ENCODE measurements around the gene DIDO1. TPM values are rescaled to one million over a fixed set of nuclear protein-coding genes. Genes with fewer than 3 reads are reported as not detected.

DIDO1 gene
- total RNA-seq, 2 donors from 2014 or later, result 53.5 to 68.3 TPM

DNA sequence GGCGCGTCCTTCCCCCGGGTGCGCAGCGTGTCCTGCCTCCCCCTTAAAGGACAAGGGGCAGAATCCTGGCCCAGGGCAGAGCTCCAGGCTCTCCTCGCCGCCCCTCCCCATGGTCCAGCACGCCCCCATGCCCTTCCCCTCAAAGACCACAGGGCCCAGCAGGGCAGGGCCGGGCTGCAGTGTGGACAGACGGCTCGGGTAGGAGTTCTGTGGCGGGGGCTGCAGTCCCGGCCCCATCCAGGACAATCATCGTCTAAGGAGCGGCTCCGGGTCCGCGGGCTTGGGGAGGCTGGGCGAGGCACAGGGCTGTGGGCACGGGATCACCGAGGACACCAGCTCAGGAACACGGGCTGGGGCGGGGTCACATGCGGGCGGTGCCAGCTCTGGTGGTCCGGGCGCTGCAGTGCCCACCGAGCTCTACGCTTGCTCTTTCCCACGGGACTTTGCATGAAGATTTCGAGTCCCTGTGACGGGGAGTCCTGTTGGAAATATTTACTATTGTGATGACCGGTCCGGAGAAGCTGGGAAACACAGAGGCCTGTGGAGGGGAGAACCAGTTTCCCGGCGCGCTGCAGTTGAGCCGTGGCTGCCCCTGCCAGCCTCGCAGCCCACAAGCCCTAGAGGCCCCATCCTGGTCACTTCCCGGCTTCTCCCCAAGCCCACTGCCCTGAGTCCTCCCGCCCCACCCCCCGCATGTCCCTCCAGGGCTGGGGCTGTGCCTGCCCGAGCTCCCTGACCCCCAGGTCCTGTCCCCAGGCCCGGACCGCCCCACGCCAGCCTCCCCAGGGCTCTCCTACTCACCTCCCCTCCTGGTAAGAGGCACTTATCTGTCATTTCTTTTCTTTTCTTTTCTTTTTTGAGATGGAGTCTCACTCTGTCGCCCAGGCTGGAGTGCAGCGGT is 46.8 kb upstream of the DIDO1 start:
- Histone ChIP-seq H3K4me1 (ENCODE audit: control insufficient read depth, insufficient read depth, low read length) (no peaks in the 10 kb centered on the region), H3K27ac (ENCODE audit: low read depth, low read length) (no peak overlapping the region), H3K36me3 (ENCODE audit: control insufficient read depth, insufficient read depth, low read length) (no peaks in the 10 kb centered on the region), H3K4me3 (ENCODE audit: low read length) (peak overlapping the region; percentile 45), H3K9me3 (ENCODE audit: control insufficient read depth, low read length) (no peaks in the 10 kb centered on the region), H3K9ac (ENCODE audit: extremely low read depth, low read length, poor library complexity, severe bottlenecking) (no peak overlapping the region), H3K27me3 (ENCODE audit: control insufficient read depth, insufficient read depth, low read length, poor library complexity, severe bottlenecking) (peaks cover 59% of the 10 kb centered on the region)
- Mint-ChIP-seq H3K9me3 (no peaks in the 10 kb centered on the region), H3K27ac (no peak overlapping the region), H3K4me3 (peak overlapping the region; percentile 51), H3K4me1 (no peaks in the 10 kb centered on the region), H3K27me3 (ENCODE audit: insufficient read depth) (peaks cover 45% of the 10 kb centered on the region), H3K36me3 (ENCODE audit: low read depth) (no peaks in the 10 kb centered on the region)
- WGBS, 2 experiments (ENCODE audit: insufficient coverage in 1 of 2, insufficient read length in 1 of 2), result 15 to 20% methylated on average over 24 to 48 of the region's 48 CpGs
- TF ChIP-seq, protein P1, sequence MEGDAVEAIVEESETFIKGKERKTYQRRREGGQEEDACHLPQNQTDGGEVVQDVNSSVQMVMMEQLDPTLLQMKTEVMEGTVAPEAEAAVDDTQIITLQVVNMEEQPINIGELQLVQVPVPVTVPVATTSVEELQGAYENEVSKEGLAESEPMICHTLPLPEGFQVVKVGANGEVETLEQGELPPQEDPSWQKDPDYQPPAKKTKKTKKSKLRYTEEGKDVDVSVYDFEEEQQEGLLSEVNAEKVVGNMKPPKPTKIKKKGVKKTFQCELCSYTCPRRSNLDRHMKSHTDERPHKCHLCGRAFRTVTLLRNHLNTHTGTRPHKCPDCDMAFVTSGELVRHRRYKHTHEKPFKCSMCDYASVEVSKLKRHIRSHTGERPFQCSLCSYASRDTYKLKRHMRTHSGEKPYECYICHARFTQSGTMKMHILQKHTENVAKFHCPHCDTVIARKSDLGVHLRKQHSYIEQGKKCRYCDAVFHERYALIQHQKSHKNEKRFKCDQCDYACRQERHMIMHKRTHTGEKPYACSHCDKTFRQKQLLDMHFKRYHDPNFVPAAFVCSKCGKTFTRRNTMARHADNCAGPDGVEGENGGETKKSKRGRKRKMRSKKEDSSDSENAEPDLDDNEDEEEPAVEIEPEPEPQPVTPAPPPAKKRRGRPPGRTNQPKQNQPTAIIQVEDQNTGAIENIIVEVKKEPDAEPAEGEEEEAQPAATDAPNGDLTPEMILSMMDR (conservative IDR thresholded peaks at IDR 0.05), result no peak
- no peak for DNase-seq

DNA sequence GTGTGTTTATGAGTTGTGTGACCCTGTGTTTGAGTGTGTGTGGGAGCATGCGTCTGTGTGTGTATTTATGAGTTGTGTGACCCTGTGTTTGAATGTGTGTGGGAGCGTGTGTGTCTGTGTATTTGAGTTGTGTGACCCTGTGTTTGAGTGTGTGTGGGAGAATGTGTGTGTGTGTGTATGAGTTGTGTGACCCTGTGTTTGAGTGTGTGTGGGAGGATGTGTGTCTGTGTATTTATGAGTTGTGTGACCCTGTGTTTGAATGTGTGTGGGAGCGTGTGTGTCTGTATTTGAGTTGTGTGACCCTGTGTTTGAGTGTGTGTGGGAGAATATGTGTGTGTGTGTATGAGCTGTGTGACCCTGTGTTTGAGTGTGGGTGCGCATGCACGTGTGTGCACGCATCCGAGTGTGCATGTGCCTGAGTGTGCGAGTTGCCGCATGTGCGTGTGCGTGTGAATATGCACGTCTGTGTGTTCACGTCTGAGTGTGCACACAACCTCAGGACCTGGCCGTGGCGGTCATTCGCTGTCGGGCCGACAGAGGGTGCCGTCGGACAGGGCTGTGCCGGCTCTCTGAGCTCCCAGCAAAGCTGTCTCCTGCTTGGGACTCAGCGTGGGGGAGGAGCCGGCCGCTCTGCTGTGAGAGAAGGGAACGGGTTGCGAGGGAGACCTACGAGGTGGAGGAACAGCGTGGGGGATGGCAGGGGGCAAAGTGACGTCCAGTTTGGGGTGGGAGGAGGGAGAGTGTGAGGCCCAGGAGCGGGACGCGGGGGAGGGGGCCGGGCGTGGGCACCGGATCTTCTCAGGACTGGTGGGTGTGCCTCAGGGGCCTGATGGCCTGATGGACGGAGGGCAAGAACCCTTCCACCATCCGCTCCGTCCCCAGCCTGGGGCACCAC is 45.9 kb upstream of the DIDO1 start:
- peaks cover 59% of the 10 kb centered on the region for H3K27me3 ChIP-seq (ENCODE audit: control insufficient read depth, insufficient read depth, low read length, poor library complexity, severe bottlenecking)
- H3K27ac Mint-ChIP-seq, result no peak overlapping the region
- no peaks in the 10 kb centered on the region for H3K9me3 Mint-ChIP-seq
- 3 to 5% methylated on average over 21 to 38 of the region's 38 CpGs for WGBS, 2 experiments (ENCODE audit: insufficient coverage in 1 of 2, insufficient read length in 1 of 2)
- H3K27me3 Mint-ChIP-seq (ENCODE audit: insufficient read depth), result peaks cover 45% of the 10 kb centered on the region
- H3K9ac ChIP-seq (ENCODE audit: extremely low read depth, low read length, poor library complexity, severe bottlenecking), result no peak overlapping the region
- DNase-seq, result peak; percentile 96
- H3K4me1 Mint-ChIP-seq, result no peaks in the 10 kb centered on the region
- peak overlapping the region; percentile 45 for H3K4me3 ChIP-seq (ENCODE audit: low read length)
- no peak overlapping the region for H3K27ac ChIP-seq (ENCODE audit: low read depth, low read length)
- H3K9me3 ChIP-seq (ENCODE audit: control insufficient read depth, low read length), result no peaks in the 10 kb centered on the region
- no peaks in the 10 kb centered on the region for H3K36me3 Mint-ChIP-seq (ENCODE audit: low read depth)
- H3K4me1 ChIP-seq (ENCODE audit: control insufficient read depth, insufficient read depth, low read length), result no peaks in the 10 kb centered on the region
- no peaks in the 10 kb centered on the region for H3K36me3 ChIP-seq (ENCODE audit: control insufficient read depth, insufficient read depth, low read length)
- peak overlapping the region; percentile 51 for H3K4me3 Mint-ChIP-seq
- TF ChIP-seq, protein P1 (conservative IDR thresholded peaks at IDR 0.05), result peak; percentile 89

DNA sequence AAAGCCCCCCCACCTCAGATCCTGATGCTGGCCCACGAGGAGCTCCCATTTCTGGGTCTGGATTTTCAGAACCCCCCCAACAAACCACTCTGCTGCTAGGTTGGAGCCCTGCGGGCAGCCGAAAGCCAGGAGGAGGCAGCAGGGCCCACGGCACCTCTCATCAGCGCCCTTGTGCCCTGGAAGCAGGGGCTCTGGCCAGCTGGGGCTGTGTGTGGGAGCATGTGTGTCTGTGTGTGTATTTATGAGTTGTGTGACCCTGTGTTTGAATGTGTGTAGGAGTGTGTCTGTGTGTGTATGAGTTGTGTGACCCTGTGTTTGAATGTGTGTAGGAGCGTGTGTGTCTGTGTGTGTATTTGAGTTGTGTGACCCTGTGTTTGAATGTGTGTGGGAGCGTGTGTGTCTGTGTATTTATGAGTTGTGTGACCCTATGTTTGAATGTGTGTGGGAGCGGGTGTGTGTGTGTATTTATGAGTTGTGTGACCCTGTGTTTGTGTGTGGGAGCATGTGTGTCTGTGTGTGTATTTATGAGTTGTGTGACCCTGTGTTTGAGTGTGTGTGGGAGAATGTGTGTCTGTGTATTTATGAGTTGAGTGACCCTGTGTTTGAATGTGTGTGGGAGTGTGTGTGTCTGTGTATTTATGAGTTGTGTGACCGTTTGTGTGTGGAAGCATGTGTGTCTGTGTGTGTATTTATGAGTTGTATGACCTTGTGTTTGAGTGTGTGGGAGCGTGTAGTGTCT is 45.1 kb upstream of the DIDO1 start:
- no peak overlapping the region for H3K27ac Mint-ChIP-seq
- H3K4me1 Mint-ChIP-seq, result no peaks in the 10 kb centered on the region
- no peaks in the 10 kb centered on the region for H3K36me3 Mint-ChIP-seq (ENCODE audit: low read depth)
- no peaks in the 10 kb centered on the region for H3K4me1 ChIP-seq (ENCODE audit: control insufficient read depth, insufficient read depth, low read length)
- WGBS, 2 experiments (ENCODE audit: insufficient coverage in 1 of 2, insufficient read length in 1 of 2), result 33 to 78% methylated on average over 2 to 10 of the region's 10 CpGs
- no peaks in the 10 kb centered on the region for H3K36me3 ChIP-seq (ENCODE audit: control insufficient read depth, insufficient read depth, low read length)
- H3K4me3 Mint-ChIP-seq, result no peak overlapping the region
- no peak overlapping the region for H3K4me3 ChIP-seq (ENCODE audit: low read length)
- peaks cover 51% of the 10 kb centered on the region for H3K27me3 ChIP-seq (ENCODE audit: control insufficient read depth, insufficient read depth, low read length, poor library complexity, severe bottlenecking)
- H3K9me3 Mint-ChIP-seq, result no peaks in the 10 kb centered on the region
- peaks cover 44% of the 10 kb centered on the region for H3K27me3 Mint-ChIP-seq (ENCODE audit: insufficient read depth)
- TF ChIP-seq, protein P1 (conservative IDR thresholded peaks at IDR 0.05), result no peak
- no peak overlapping the region for H3K9ac ChIP-seq (ENCODE audit: extremely low read depth, low read length, poor library complexity, severe bottlenecking)
- no peak overlapping the region for H3K27ac ChIP-seq (ENCODE audit: low read depth, low read length)
- no peak for DNase-seq
- H3K9me3 ChIP-seq (ENCODE audit: control insufficient read depth, low read length), result no peaks in the 10 kb centered on the region
